ENCODE measurements around the gene PHLDB2. TPM values are rescaled to one million over a fixed set of nuclear protein-coding genes. Genes with fewer than 3 reads are reported as not detected.

Gene PHLDB2
- total RNA-seq, 1 experiment from 2014 or later: 90.1 TPM

DNA sequence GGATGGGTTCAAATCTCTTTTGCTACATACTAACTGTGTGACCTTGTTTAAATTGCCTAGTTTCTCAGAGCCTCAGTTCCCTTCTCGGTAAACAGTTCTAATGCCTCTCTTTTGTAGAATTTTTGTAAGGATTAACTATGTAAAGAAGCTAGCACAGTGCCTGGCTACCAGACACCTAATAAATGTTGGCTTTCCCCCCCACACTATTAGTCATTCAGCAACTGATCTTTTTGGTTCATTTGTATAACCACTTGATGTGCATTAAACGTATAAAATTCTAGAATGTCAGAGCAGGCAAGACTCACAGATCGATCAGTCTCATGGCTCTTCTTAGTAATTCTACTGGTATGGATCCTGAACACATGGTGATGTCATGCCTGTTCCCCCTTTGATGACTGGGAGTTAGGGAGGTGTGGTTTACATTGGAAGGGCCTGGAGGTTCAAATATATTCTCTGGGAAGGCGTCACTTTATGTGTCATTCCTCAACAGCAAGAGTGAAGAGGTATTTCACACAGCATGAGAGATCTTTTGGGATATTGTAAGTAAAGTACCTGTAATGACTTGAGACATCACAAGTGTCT is 146.1 kb downstream of the PHLDB2 start:
- Histone ChIP-seq H3K9ac (ENCODE audit: low read length) (no peak overlapping the region), H3K9me3 (ENCODE audit: low read length) (no peaks in the 10 kb centered on the region), H3K4me2 (ENCODE audit: low read length) (no peak overlapping the region), H3K4me1 (ENCODE audit: insufficient read depth, low read length) (peaks cover 52% of the 10 kb centered on the region), H3K36me3 (ENCODE audit: low read depth, low read length) (no peaks in the 10 kb centered on the region), H3K27ac (ENCODE audit: low read length) (no peak overlapping the region), H3K27me3 (ENCODE audit: low read length) (no peaks in the 10 kb centered on the region), H3K4me3 (ENCODE audit: low read length) (no peak overlapping the region), H4K20me1 (ENCODE audit: low read length) (no peaks in the 10 kb centered on the region), H2AFZ (ENCODE audit: low read length) (peak overlapping the region; percentile 42; the same call in 1 of the 2 replicates), H3K79me2 (ENCODE audit: low read length) (no peaks in the 10 kb centered on the region), H3K9me2 (replicated peaks; ENCODE audit: low read length) (no peaks in the 10 kb centered on the region), H3F3A (ENCODE audit: low read length, unreplicated experiment) (peaks cover 4% of the 10 kb centered on the region)
- ChIA-PET POLR2A (ENCODE audit: unreplicated experiment) (no interaction called here), CTCF (no interaction called here)
- intact Hi-C loops (cut with micrococcal nuclease): no loop called here
- no peak for ATAC-seq
- no TSS peak for BruUV-seq (replicated peaks)
- DNase-seq: peak; percentile 39
- TF ChIP-seq, protein P1, sequence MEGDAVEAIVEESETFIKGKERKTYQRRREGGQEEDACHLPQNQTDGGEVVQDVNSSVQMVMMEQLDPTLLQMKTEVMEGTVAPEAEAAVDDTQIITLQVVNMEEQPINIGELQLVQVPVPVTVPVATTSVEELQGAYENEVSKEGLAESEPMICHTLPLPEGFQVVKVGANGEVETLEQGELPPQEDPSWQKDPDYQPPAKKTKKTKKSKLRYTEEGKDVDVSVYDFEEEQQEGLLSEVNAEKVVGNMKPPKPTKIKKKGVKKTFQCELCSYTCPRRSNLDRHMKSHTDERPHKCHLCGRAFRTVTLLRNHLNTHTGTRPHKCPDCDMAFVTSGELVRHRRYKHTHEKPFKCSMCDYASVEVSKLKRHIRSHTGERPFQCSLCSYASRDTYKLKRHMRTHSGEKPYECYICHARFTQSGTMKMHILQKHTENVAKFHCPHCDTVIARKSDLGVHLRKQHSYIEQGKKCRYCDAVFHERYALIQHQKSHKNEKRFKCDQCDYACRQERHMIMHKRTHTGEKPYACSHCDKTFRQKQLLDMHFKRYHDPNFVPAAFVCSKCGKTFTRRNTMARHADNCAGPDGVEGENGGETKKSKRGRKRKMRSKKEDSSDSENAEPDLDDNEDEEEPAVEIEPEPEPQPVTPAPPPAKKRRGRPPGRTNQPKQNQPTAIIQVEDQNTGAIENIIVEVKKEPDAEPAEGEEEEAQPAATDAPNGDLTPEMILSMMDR (conservative IDR thresholded peaks at IDR 0.05; ENCODE audit: low read depth, low read length): no peak
- TF ChIP-seq EZH2phosphoT487 (IDR thresholded peaks at IDR 0.05; ENCODE audit: borderline replicate concordance, low read length): no peak
- TF ChIP-seq EZH2 (IDR thresholded peaks at IDR 0.05; ENCODE audit: low read length, unreplicated experiment): no peak

DNA sequence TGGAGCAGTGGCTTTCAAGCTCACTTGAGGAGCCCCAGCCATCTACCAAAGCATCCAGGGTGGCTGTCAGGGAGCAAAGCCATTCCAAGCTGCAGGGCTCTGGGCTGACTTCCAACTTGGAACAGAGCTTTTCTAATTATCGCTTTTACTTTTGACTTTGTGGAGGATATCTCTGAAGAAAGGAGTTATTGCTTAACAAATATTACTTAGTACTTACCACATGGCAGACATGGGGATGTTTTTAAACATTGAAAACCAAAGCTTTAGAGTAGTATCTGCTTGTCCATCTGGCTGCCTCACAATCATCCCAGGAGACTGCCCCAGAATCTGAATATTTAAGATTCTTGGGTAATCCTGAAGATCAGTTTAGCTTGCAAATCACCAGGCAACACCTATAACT is 148.6 kb downstream of the PHLDB2 start:
- TF ChIP-seq, protein P1 (conservative IDR thresholded peaks at IDR 0.05; ENCODE audit: low read depth, low read length): no peak
- TF ChIP-seq EZH2 (IDR thresholded peaks at IDR 0.05; ENCODE audit: low read length, unreplicated experiment): no peak
- TF ChIP-seq EZH2phosphoT487 (IDR thresholded peaks at IDR 0.05; ENCODE audit: borderline replicate concordance, low read length): no peak
- no peaks in the 10 kb centered on the region for H3K9me2 ChIP-seq (replicated peaks; ENCODE audit: low read length)
- no peaks in the 10 kb centered on the region for H3K79me2 ChIP-seq (ENCODE audit: low read length)
- no peaks in the 10 kb centered on the region for H3K9me3 ChIP-seq (ENCODE audit: low read length)
- peaks cover 33% of the 10 kb centered on the region for H3K4me1 ChIP-seq (ENCODE audit: insufficient read depth, low read length)
- ATAC-seq (peak; percentile 41), DNase-seq (no peak)
- BruUV-seq (replicated peaks): no TSS peak
- peaks cover 3% of the 10 kb centered on the region for H3F3A ChIP-seq (ENCODE audit: low read length, unreplicated experiment)
- CTCF ChIA-PET: interaction anchor here (0.6 kb wide), 1 partner anchor 57 kb away, joined by 3 read pairs; no protein-coding TSS in a partner anchor
- intact Hi-C loops (cut with micrococcal nuclease): no loop called here
- H3K36me3 ChIP-seq (ENCODE audit: low read depth, low read length): no peaks in the 10 kb centered on the region
- no peak overlapping the region for H3K4me3 ChIP-seq (ENCODE audit: low read length)
- no peak overlapping the region for H3K27ac ChIP-seq (ENCODE audit: low read length)
- POLR2A ChIA-PET (ENCODE audit: unreplicated experiment): interaction anchor here (0.6 to 0.8 kb wide), 2 partner anchors 38 to 1001 kb away, joined by 3 to 43 read pairs; no protein-coding TSS in a partner anchor
- no peaks in the 10 kb centered on the region for H3K27me3 ChIP-seq (ENCODE audit: low read length)
- H4K20me1 ChIP-seq (ENCODE audit: low read length): no peaks in the 10 kb centered on the region
- no peak overlapping the region for H3K9ac ChIP-seq (ENCODE audit: low read length)
- no peak overlapping the region for H3K4me2 ChIP-seq (ENCODE audit: low read length)
- H2AFZ ChIP-seq (ENCODE audit: low read length): no peak overlapping the region

DNA sequence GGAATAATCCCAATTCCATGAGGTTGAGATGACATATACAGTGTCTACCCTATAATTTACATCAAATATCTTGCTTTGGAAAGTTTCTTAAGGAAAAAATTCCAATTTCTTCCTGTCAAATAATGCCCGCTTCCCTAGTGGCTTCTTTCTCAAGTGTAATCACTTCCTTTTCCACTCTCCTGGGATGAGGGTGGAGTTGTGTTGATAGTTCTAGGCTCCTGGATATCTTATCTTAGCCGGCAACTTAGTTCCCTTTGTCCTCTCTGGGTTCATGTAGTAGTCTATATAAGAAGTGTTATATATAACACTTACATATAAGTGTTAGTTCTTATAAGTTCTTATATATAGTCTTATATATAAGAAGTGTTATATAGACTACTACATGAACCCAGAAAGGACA is 150.6 kb downstream of the PHLDB2 start:
- Histone ChIP-seq H3K4me2 (ENCODE audit: low read length) (no peak overlapping the region), H3K9me2 (replicated peaks; ENCODE audit: low read length) (no peaks in the 10 kb centered on the region), H3F3A (ENCODE audit: low read length, unreplicated experiment) (no peaks in the 10 kb centered on the region), H3K9me3 (ENCODE audit: low read length) (no peaks in the 10 kb centered on the region), H3K36me3 (ENCODE audit: low read depth, low read length) (no peaks in the 10 kb centered on the region), H3K27ac (ENCODE audit: low read length) (no peak overlapping the region), H2AFZ (ENCODE audit: low read length) (no peak overlapping the region), H3K9ac (ENCODE audit: low read length) (no peak overlapping the region), H4K20me1 (ENCODE audit: low read length) (no peaks in the 10 kb centered on the region), H3K27me3 (ENCODE audit: low read length) (no peaks in the 10 kb centered on the region), H3K79me2 (ENCODE audit: low read length) (no peaks in the 10 kb centered on the region), H3K4me3 (ENCODE audit: low read length) (no peak overlapping the region), H3K4me1 (ENCODE audit: insufficient read depth, low read length) (peaks cover 18% of the 10 kb centered on the region)
- no peak for DNase-seq
- BruUV-seq (replicated peaks): no TSS peak
- intact Hi-C loops (cut with micrococcal nuclease): no loop called here
- ATAC-seq: no peak
- POLR2A ChIA-PET (ENCODE audit: unreplicated experiment): no interaction called here
- no peak for TF ChIP-seq EZH2 (IDR thresholded peaks at IDR 0.05; ENCODE audit: low read length, unreplicated experiment)
- TF ChIP-seq, protein P1 (conservative IDR thresholded peaks at IDR 0.05; ENCODE audit: low read depth, low read length): no peak
- TF ChIP-seq EZH2phosphoT487 (IDR thresholded peaks at IDR 0.05; ENCODE audit: borderline replicate concordance, low read length): no peak
- CTCF ChIA-PET: no interaction called here

All from PC-3 (cell line).